GM12878 (cell line): ENCODE results near the gene ADAM33. TPM values are rescaled to one million over a fixed set of nuclear protein-coding genes. Genes with fewer than 3 reads are reported as not detected.

ENCODE experiments used
- ATAC-seq: fragments of 200-7000 bp; cut with Tn5 transposase; 3 replicates; pipeline ENCODE4 v1.9.1; 2020; ENCODE audit warnings: mild to moderate bottlenecking, moderate library complexity
- BruUV-seq: library from RNA; stranded (reverse); fragments of 400-500 nt; replicated peaks from 2 replicates; lab custom pipeline; 2021; lab: Mats Ljungman, UMichigan
- CTCF ChIA-PET: fragments of 300-600 bp; sonication (Branson Sonifier 250); formaldehyde crosslinking; extraction: SDS; loops from one replicate; lab custom pipeline; 2021; ENCODE audit warnings: inconsistent platforms; lab: Yijun Ruan, JAX
- POLR2A ChIA-PET: fragments of 350-600 bp; formaldehyde crosslinking; extraction: SDS; loops from one replicate; lab custom pipeline; 2021; ENCODE audit warnings: inconsistent platforms; lab: Charles Lee
- RAD21 ChIA-PET: fragments of 300-600 bp; sonication (Branson Sonifier 250); formaldehyde crosslinking; loops from one replicate; lab custom pipeline; 2023; ENCODE audit warnings: antibody characterized with exemption; ENCODE audit not compliant: unreplicated experiment; lab: Charles Lee
- SMC1A ChIA-PET: fragments of 300-600 bp; sonication (Branson Sonifier 250); formaldehyde crosslinking; loops from one replicate; lab custom pipeline; 2023; ENCODE audit not compliant: unreplicated experiment, uncharacterized antibody; lab: Charles Lee
- DNase-seq: peaks from one replicate; pipeline ENCODE4 v3.0.0-alpha.2; 2011; ENCODE audit warnings: low read depth, low spot score
- FAIRE-seq: peaks from 3 replicates; lab custom pipeline; 2011; peaks lifted over from hg19 to GRCh38; lab: Jason Lieb, UNC
- H2AFZ ChIP-seq: 2 replicates; pipeline ENCODE4 v1.6.0; 2011; ENCODE audit warnings: low read depth, low read length, control low read depth; ENCODE audit not compliant: control insufficient read depth
- H3K27ac ChIP-seq: 2 replicates; pipeline ENCODE4 v1.5.1; 2011; ENCODE audit warnings: control low read depth; ENCODE audit not compliant: control insufficient read depth, insufficient read depth
- H3K27me3 ChIP-seq, 2 experiments: replicated peaks in 1 of 2; 2 replicates each; pipeline versions ENCODE4 v1.6.0 to v1.6.1; 2011; ENCODE audit warnings: low read length in 1 of 2; ENCODE audit not compliant: control insufficient read depth in 2 of 2, insufficient read depth in 2 of 2
- H3K36me3 ChIP-seq, 2 experiments: 2 replicates each; pipeline ENCODE4 v1.5.1; 2011; ENCODE audit warnings: low read length in 1 of 2; ENCODE audit not compliant: control insufficient read depth in 2 of 2, insufficient read depth in 2 of 2
- H3K4me1 ChIP-seq: 2 replicates; pipeline ENCODE4 v1.6.1; 2011; ENCODE audit warnings: mild to moderate bottlenecking, low read length, moderate library complexity, mixed read lengths; ENCODE audit not compliant: control insufficient read depth, insufficient read depth
- H3K4me2 ChIP-seq: 2 replicates; pipeline ENCODE4 v1.6.0; 2011; ENCODE audit warnings: control low read depth; ENCODE audit not compliant: control insufficient read depth, insufficient read depth
- H3K4me3 ChIP-seq: fragments of 200-600 bp; sonication (generic); 2 replicates; pipeline ENCODE4 v1.5.1; 2016
- H3K79me2 ChIP-seq: 2 replicates; pipeline ENCODE4 v1.6.0; 2011; ENCODE audit warnings: low read length; ENCODE audit not compliant: control insufficient read depth, insufficient read depth
- H3K9ac ChIP-seq: 2 replicates; pipeline ENCODE4 v1.8.0; 2011; ENCODE audit warnings: low read length, control low read depth, mixed read lengths; ENCODE audit not compliant: control insufficient read depth, insufficient read depth
- H3K9me3 ChIP-seq: replicated peaks from 3 replicates; pipeline ENCODE4 v1.5.1; 2011; ENCODE audit warnings: mild to moderate bottlenecking, low read length; ENCODE audit not compliant: control insufficient read depth, insufficient read depth
- H4K20me1 ChIP-seq: 2 replicates; pipeline ENCODE4 v1.6.0; 2011; ENCODE audit not compliant: control insufficient read depth, insufficient read depth
- BCL3 ChIP-seq: IDR thresholded peaks from 2 replicates; pipeline ENCODE4 v1.6.1; 2011; ENCODE audit warnings: borderline replicate concordance, low read depth, mild to moderate bottlenecking, moderate library complexity, low read length; ENCODE audit not compliant: insufficient read depth, poor library complexity, severe bottlenecking
- CBFB ChIP-seq: IDR thresholded peaks from 2 replicates; pipeline ENCODE4 v1.6.1; 2016; ENCODE audit warnings: antibody characterized with exemption, low read depth
- CBX5 ChIP-seq: sonication (generic); IDR thresholded peaks from 2 replicates; pipeline ENCODE4 v1.6.1; 2016; ENCODE audit warnings: low read depth, moderate library complexity, mild to moderate bottlenecking, inconsistent platforms
- CUX1 ChIP-seq: IDR thresholded peaks from 2 replicates; pipeline ENCODE4 v1.6.1; 2012; ENCODE audit warnings: improper control_type of control experiment, low read depth, low read length; ENCODE audit not compliant: insufficient replicate concordance
- FOS ChIP-seq: IDR thresholded peaks from 3 replicates; pipeline ENCODE4 v1.6.1; 2011; ENCODE audit warnings: borderline replicate concordance; ENCODE audit not compliant: insufficient read length; ENCODE audit errors: extremely low read depth
- HDGF ChIP-seq: fragments of 450-650 bp; IDR thresholded peaks from 2 replicates; pipeline ENCODE4 v1.6.1; 2016; ENCODE audit warnings: antibody characterized with exemption
- NFXL1 ChIP-seq: fragments of 450-650 bp; IDR thresholded peaks from 2 replicates; pipeline ENCODE4 v1.6.1; 2017; ENCODE audit warnings: antibody characterized with exemption, mild to moderate bottlenecking, borderline replicate concordance
- NRF1 ChIP-seq: conservative IDR thresholded peaks from 2 replicates; pipeline ENCODE4 v1.6.1; 2011; ENCODE audit warnings: mild to moderate bottlenecking, low read depth, low read length, improper control_type of control experiment
- SMAD5 ChIP-seq: IDR thresholded peaks from 2 replicates; pipeline ENCODE4 v1.6.1; 2016; ENCODE audit warnings: antibody characterized with exemption, low read depth
- SRF ChIP-seq, 2 experiments: IDR thresholded peaks; 2 replicates each; pipeline ENCODE4 v1.6.1; 2011; ENCODE audit warnings: low read depth in 2 of 2, low read length in 2 of 2, mild to moderate bottlenecking in 1 of 2, moderate library complexity in 1 of 2
- YY1 ChIP-seq: IDR thresholded peaks from 2 replicates; pipeline ENCODE4 v1.6.1; 2011; ENCODE audit warnings: low read depth, mild to moderate bottlenecking, low read length
- WGBS: methylation state at CpG from one replicate; pipeline ENCODE4 v1.1.6; 2016; ENCODE audit warnings: low lambda C conversion rate; ENCODE audit not compliant: insufficient replicate concordance, insufficient coverage; ENCODE audit errors: missing lambda C conversion rate; 5-methylcytosine and 5-hydroxymethylcytosine counted together
- in situ Hi-C: fragments of 300-500 bp; cut with MboI; formaldehyde crosslinking; loops from 9 replicates; pipeline ENCODE4 v1.14.3; 2018; ENCODE audit warnings: mixed read lengths
- intact Hi-C: fragments of 100-400 bp; cut with micrococcal nuclease; formaldehyde crosslinking; loops from one replicate; pipeline ENCODE4 v1.14.2; 2022; ENCODE audit not compliant: unreplicated experiment
- polyA plus RNA-seq, 11 experiments: library from polyadenylated mRNA; depleted of rRNA in 4 of 11; unstranded in 6 of 11; stranded (reverse) in 5 of 11; fragments of >200 nt; fragmentation: Nextera tagmentation in 4 of 11; fragmentation: Illumina TruSeq in 1 of 11; extraction: Ambion mirVana in 4 of 11; extraction: Trizol in 1 of 11; gene quantifications; 1 replicate in 1 of 11; 2 replicates in 10 of 11; pipeline versions ENCODE4 v1.2.1 to v1.2.3, GENCODE V29; 2011 to 2016; ENCODE audit warnings: inconsistent platforms in 2 of 11, missing spikeins in 2 of 11, low read depth in 1 of 11
- total RNA-seq, 4 experiments: library from RNA; depleted of rRNA in 3 of 4; stranded (reverse); fragments of >200 nt in 3 of 4; fragmentation: Illumina TruSeq in 1 of 4; extraction: Trizol in 1 of 4; gene quantifications; 2 replicates each; pipeline versions ENCODE4 v1.2.1 to v1.2.3, GENCODE V29; 2013 to 2021
- TF ChIP-seq, protein P1 (sequence below), 3 experiments: IDR thresholded peaks in 2 of 3; conservative IDR thresholded peaks in 1 of 3; 2 replicates each; pipeline ENCODE4 v1.5.1; 2011; ENCODE audit warnings: low read depth in 3 of 3, low read length in 3 of 3, mild to moderate bottlenecking in 3 of 3, control low read depth in 2 of 3, moderate library complexity in 2 of 3, inconsistent platforms in 1 of 3, mixed read lengths in 1 of 3; ENCODE audit not compliant: control insufficient read depth in 2 of 3, insufficient read depth in 1 of 3; ENCODE audit errors: extremely low read depth in 1 of 3
- TF ChIP-seq, protein P2 (sequence below): IDR thresholded peaks from 2 replicates; pipeline ENCODE4 v1.6.1; 2011; ENCODE audit warnings: low read depth, low read length, improper control_type of control experiment, borderline replicate concordance

ADAM33 gene
- total and polyA plus RNA-seq, 10 of the 15 experiments (the other 5 are each of a cell fraction or from before 2014, with no cell fraction given), result not detected

DNA sequence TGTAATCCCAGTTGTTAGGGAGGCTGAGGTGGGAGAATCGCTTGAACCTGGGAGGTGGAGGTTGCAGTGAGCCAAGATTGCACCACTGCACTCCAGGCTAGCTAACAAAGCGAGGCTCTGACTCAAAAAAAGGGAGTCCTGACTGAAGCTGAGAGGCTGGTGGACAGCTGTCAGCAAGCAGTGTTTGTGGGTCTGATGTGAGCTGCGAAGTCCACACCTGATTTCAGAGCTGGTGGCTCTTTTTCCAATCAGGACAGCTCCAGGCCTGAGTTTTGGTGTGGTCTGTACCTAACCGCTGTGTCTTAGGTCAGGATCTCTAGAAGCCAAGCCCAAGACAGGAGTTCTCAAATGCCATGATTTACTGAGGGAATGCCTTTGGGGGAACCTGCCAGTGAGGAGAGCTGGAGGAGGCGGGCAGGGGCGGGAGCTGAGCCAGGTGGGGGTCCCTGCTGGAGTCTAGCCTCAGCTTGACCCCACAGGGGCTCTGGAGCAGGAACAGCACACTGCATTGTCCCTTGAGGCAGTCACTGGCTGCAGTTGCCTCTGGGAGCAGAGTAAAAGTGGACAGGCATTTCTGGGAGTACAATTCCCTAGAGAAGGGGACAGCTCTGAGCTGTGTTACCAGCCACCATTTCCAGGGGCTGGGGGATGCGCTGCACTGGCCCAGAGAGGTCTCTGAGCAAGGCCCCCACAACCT is 23.6 kb downstream of the ADAM33 start (continued):
- TF ChIP-seq, protein P1, sequence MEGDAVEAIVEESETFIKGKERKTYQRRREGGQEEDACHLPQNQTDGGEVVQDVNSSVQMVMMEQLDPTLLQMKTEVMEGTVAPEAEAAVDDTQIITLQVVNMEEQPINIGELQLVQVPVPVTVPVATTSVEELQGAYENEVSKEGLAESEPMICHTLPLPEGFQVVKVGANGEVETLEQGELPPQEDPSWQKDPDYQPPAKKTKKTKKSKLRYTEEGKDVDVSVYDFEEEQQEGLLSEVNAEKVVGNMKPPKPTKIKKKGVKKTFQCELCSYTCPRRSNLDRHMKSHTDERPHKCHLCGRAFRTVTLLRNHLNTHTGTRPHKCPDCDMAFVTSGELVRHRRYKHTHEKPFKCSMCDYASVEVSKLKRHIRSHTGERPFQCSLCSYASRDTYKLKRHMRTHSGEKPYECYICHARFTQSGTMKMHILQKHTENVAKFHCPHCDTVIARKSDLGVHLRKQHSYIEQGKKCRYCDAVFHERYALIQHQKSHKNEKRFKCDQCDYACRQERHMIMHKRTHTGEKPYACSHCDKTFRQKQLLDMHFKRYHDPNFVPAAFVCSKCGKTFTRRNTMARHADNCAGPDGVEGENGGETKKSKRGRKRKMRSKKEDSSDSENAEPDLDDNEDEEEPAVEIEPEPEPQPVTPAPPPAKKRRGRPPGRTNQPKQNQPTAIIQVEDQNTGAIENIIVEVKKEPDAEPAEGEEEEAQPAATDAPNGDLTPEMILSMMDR (IDR thresholded peaks at IDR 0.05 in 2 of 3, conservative IDR thresholded peaks at IDR 0.05 in 1 of 3; ENCODE audit: control insufficient read depth in 2 of 3, extremely low read depth in 1 of 3, insufficient read depth in 1 of 3, low read depth in 3 of 3, low read length in 3 of 3), result no peak
- TF ChIP-seq, protein P2, sequence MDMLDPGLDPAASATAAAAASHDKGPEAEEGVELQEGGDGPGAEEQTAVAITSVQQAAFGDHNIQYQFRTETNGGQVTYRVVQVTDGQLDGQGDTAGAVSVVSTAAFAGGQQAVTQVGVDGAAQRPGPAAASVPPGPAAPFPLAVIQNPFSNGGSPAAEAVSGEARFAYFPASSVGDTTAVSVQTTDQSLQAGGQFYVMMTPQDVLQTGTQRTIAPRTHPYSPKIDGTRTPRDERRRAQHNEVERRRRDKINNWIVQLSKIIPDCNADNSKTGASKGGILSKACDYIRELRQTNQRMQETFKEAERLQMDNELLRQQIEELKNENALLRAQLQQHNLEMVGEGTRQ, result no peak
- TF ChIP-seq BCL3 (no peak), SRF (IDR thresholded peaks at IDR 0.05; ENCODE audit: low read depth in 2 of 2, low read length in 2 of 2) (no peak)

DNA sequence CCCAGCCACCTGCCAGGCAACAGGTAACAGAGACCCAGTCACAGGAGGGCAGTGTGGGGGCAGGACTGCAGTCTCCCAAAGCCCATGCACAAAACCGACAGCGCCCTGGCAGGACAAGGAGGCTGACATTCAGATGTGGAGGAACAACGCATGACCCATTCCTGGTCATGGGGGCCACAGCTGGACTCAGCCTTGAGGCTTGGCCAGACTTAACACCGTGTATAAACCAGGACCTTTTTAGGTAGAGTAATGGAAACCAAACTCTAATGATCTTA is 26.7 kb downstream of the ADAM33 start:
- POLR2A ChIA-PET, result no interaction called here
- no peak for DNase-seq
- no peak for FAIRE-seq
- H3K9me3 ChIP-seq, result no peaks in the 10 kb centered on the region
- H3K27me3 ChIP-seq, result no peaks in the 10 kb centered on the region
- intact Hi-C loops (no loop called here), in situ Hi-C loops (no loop called here)
- CTCF ChIA-PET, result no interaction called here
- H3K79me2 ChIP-seq, result no peaks in the 10 kb centered on the region
- H3K4me2 ChIP-seq, result no peak overlapping the region
- H3K9ac ChIP-seq, result no peak overlapping the region
- ATAC-seq, result no peak
- no peak overlapping the region for H3K27ac ChIP-seq
- no TSS peak for BruUV-seq
- no peak overlapping the region for H3K4me3 ChIP-seq
- no peaks in the 10 kb centered on the region; the same call in 1 of the 2 replicates for H4K20me1 ChIP-seq
- RAD21 ChIA-PET, result interaction anchor here (1.6 kb wide), 1 partner anchor 11 kb away, joined by 3 read pairs; no protein-coding TSS in a partner anchor
- H3K36me3 ChIP-seq, result no peaks in the 10 kb centered on the region
- 63% methylated on average over 4 of the region's 4 CpGs for WGBS
- H2AFZ ChIP-seq, result no peak overlapping the region
- H3K4me1 ChIP-seq, result peaks cover 21% of the 10 kb centered on the region
- SMC1A ChIA-PET, result interaction anchor here (1.1 kb wide), 1 partner anchor 43 kb away, joined by 3 read pairs; no protein-coding TSS in a partner anchor
- TF ChIP-seq CBFB, result no peak
- TF ChIP-seq FOS, result no peak
- no peak for TF ChIP-seq NRF1
- no peak for TF ChIP-seq CBX5
- no peak for TF ChIP-seq HDGF
- no peak for TF ChIP-seq SMAD5
- no peak for TF ChIP-seq CUX1
- no peak for TF ChIP-seq NFXL1
- no peak for TF ChIP-seq YY1
